Right lobe of liver (tissue), 6 donors: Measurements from ENCODE around the gene ADRM1. TPM values are rescaled to one million over a fixed set of nuclear protein-coding genes. Genes with fewer than 3 reads are reported as not detected.

Experiments used
- ATAC-seq, 4 donors: fragments of 200-7000 bp; cut with Tn5 transposase; one replicate each; pipeline ENCODE4 v1.9.1; 2020; ENCODE audit warnings: mild to moderate bottlenecking in 4 of 4, moderate library complexity in 4 of 4
- DNase-seq, 3 donors: peaks; one replicate each; pipeline ENCODE4 v3.0.0-alpha.2; 2020
- H3K27ac ChIP-seq, 3 donors: fragments of 200-600 bp; one replicate each; pipeline ENCODE4 v1.8.0; 2022
- H3K27me3 ChIP-seq, 2 donors: fragments of 200-600 bp; one replicate each; pipeline ENCODE4 v1.8.0; 2022
- H3K36me3 ChIP-seq, 4 donors: fragments of 200-600 bp; sonication (generic) in 1 of 4; one replicate each; pipeline versions ENCODE4 v1.5.1 to v1.8.0; 2017 to 2022; ENCODE audit warnings: control low read depth in 1 of 4
- H3K4me1 ChIP-seq, 4 donors: fragments of 200-600 bp; sonication (generic) in 1 of 4; one replicate each; pipeline versions ENCODE4 v1.5.1 to v1.8.0; 2017 to 2022; ENCODE audit warnings: control low read depth in 1 of 4
- H3K4me3 ChIP-seq, 3 donors: fragments of 200-600 bp; one replicate each; pipeline ENCODE4 v1.8.0; 2022
- H3K9me3 ChIP-seq, 4 donors: fragments of 200-600 bp; sonication (generic) in 1 of 4; one replicate each; pipeline versions ENCODE4 v1.5.1 to v1.8.0; 2017 to 2022; ENCODE audit warnings: control low read depth in 1 of 4
- POLR2A ChIP-seq: fragments of 450-650 bp; IDR thresholded peaks from one replicate; pipeline ENCODE4 v1.6.1; 2017; ENCODE audit warnings: antibody characterized with exemption, mild to moderate bottlenecking
- WGBS: methylation state at CpG from one replicate; pipeline ENCODE4 v1.1.6; 2018; ENCODE audit warnings: low coverage, low lambda C conversion rate; ENCODE audit not compliant: insufficient coverage; ENCODE audit errors: missing lambda C conversion rate; 5-methylcytosine and 5-hydroxymethylcytosine counted together
- intact Hi-C, 2 donors: fragments of 100-400 bp; cut with DNase I; formaldehyde crosslinking; loops; one replicate each; pipeline versions ENCODE4 v1.11.2 to v1.14.1; 2022
- total RNA-seq, 6 experiments: library from RNA; depleted of rRNA in 2 of 6; stranded (reverse); fragments of >200 nt in 2 of 6; fragmentation: NEBNext Ultra II Directional in 3 of 6; extraction: Animal tissue kit (Norgen Biotek cat#: 25700) in 3 of 6; gene quantifications; one replicate each; pipeline versions ENCODE4 v1.1.0 to v1.2.4, GENCODE V29; 2016 to 2023
- TF ChIP-seq, protein P1 (sequence below), 4 donors: fragments of 200-600 bp in 3 of 4; fragments of 450-650 bp in 1 of 4; IDR thresholded peaks; one replicate each; pipeline versions ENCODE4 v1.5.1 to v1.8.0; 2016 to 2022; ENCODE audit warnings: antibody characterized with exemption in 4 of 4, mild to moderate bottlenecking in 2 of 4
- donor health status: DM: no; HTN: yes; CAD: no.
- donor health status: DM: no; HTN: no; CAD: no.
- donor health status: DM: no; HTN: no; CAD: no.
- donor health status: DM: no; HTN: yes; CAD: no.
- donor health status: DM: no; HTN: yes; CAD: no.

The ADRM1 gene
- total RNA-seq, 6 experiments from 2014 or later: 49.5 to 139 (median 55.7) TPM

DNA sequence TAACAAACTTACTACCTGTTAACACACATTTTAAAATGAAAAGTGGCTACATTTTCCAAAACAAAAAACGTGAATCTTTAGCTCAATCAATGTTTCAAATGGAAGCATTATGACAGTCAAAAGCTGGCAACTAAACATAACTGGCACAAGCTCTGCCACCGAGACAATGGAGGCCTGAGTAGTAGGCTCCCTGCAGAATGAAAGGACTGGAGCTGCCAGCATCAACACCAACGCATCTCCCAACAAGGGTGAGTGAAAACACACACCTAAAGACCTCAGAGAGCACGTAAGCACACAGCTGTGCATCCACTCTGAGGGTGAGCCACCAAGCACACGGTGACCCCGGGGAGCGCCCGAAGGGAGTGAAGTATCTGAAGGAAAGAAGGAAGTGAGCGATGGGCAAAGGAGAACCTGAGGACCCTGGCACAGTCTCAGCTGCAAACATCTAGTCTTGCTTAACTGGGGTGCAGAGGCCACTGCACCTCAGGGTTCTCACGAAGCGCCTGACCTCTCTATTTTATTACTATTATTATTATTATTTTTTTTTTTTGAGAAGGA lies 1.6 kb upstream of the ADRM1 start:
- TF ChIP-seq, protein P1, sequence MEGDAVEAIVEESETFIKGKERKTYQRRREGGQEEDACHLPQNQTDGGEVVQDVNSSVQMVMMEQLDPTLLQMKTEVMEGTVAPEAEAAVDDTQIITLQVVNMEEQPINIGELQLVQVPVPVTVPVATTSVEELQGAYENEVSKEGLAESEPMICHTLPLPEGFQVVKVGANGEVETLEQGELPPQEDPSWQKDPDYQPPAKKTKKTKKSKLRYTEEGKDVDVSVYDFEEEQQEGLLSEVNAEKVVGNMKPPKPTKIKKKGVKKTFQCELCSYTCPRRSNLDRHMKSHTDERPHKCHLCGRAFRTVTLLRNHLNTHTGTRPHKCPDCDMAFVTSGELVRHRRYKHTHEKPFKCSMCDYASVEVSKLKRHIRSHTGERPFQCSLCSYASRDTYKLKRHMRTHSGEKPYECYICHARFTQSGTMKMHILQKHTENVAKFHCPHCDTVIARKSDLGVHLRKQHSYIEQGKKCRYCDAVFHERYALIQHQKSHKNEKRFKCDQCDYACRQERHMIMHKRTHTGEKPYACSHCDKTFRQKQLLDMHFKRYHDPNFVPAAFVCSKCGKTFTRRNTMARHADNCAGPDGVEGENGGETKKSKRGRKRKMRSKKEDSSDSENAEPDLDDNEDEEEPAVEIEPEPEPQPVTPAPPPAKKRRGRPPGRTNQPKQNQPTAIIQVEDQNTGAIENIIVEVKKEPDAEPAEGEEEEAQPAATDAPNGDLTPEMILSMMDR (IDR thresholded peaks at IDR 0.05): no peak

DNA sequence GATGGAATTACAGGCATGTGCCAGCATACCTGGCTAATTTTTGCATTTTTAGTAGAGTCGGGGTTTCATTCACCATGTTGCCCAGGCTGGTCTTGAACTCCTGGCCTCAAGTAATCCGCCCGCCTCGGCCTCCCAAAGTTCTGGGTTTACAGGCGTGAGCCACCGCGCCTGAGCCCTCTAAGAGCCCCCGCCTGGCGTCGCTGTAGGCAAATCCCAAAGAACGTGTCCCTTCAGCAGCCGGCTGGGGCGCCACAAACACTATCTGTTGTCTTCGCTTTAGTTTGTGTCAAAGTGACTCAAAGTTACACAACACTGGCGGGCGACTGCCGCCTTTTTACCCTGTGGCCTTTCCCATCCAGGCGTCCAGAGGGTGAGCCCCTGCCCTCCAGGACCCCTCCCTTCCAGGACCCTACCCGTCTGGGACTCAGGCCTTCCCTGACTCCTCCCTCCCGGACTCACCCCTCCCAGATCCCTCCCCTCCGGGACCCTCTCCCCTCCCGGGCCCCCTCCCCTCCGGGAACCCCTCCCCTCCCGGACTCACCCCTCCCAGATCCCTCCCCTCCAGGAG lies 940 bp upstream of the ADRM1 start:
- 2% methylated on average over 18 of the region's 24 CpGs for WGBS
- ATAC-seq (peak; percentile 63 to 70 (median 67)), DNase-seq (peak; percentile 93 to 95 (median 93))
- no peak for TF ChIP-seq POLR2A
- TF ChIP-seq, protein P1 (IDR thresholded peaks at IDR 0.05): peak; percentile 88 to 95 (median 92)
- intact Hi-C loops: loop anchor here in 1 of 2 donors (5.0 to 10.0 kb wide), 2 partner anchors 53 to 75 kb away; no protein-coding TSS in a partner anchor
- H3K9me3 ChIP-seq: no peaks in the 10 kb centered on the region
- H3K27ac ChIP-seq: peak overlapping the region; percentile 94 to 96 (median 95)
- H3K36me3 ChIP-seq: peaks cover 0 to 21% (median 9%) of the 10 kb centered on the region in 4 donors
- no peaks in the 10 kb centered on the region for H3K27me3 ChIP-seq
- H3K4me1 ChIP-seq: peaks cover 0 to 44% (median 20%) of the 10 kb centered on the region in 4 donors
- H3K4me3 ChIP-seq: peak overlapping the region; percentile 85 to 96 (median 86)

More for the DNA sequence above, 1.6 kb upstream of the ADRM1 start:
- ATAC-seq: no peak
- Histone ChIP-seq H3K27me3 (no peaks in the 10 kb centered on the region), H3K36me3 (peaks cover 0 to 15% (median 4%) of the 10 kb centered on the region in 4 donors), H3K9me3 (no peaks in the 10 kb centered on the region), H3K4me1 (peaks cover 0 to 49% (median 22%) of the 10 kb centered on the region in 4 donors), H3K4me3 (no peak overlapping the region), H3K27ac (peak overlapping the region in 2 of 3 donors; percentile 95 to 96)
- no peak for DNase-seq
- intact Hi-C loops: loop anchor here in 1 of 2 donors (5.0 to 10.0 kb wide), 2 partner anchors 54 to 76 kb away; no protein-coding TSS in a partner anchor
- 77% methylated on average over 10 of the region's 11 CpGs for WGBS

DNA sequence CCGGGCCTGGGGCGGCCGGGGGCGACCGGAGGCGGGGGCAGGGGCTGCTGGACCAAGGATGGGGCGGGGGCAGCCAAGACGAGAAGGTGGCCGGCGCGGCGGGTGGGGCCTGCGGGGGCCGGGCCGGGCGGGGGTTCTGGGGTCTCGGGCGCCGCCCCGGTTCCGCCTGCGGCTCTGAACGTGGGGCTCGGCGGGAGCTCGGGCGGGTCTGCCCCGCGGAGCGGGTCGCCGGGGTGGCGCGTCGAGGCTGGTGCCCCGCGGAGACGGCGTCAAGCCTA lies 204 bp downstream of the ADRM1 start:
- peak overlapping the region; percentile 60 to 95 (median 75) for H3K27ac ChIP-seq
- no CpG with 5 or more reads among the region's 39 CpGs for WGBS
- no peak for ATAC-seq
- DNase-seq: no peak
- peaks cover 0 to 33% (median 14%) of the 10 kb centered on the region in 4 donors for H3K4me1 ChIP-seq
- TF ChIP-seq POLR2A: no peak
- TF ChIP-seq, protein P1 (IDR thresholded peaks at IDR 0.05): no peak
- no peaks in the 10 kb centered on the region for H3K9me3 ChIP-seq
- H3K27me3 ChIP-seq: no peaks in the 10 kb centered on the region
- H3K4me3 ChIP-seq: peak overlapping the region; percentile 85 to 96 (median 86)
- intact Hi-C loops: loop anchor here in 1 of 2 donors (5.0 to 10.0 kb wide), 2 partner anchors 52 to 74 kb away; no protein-coding TSS in a partner anchor
- peaks cover 0 to 33% (median 15%) of the 10 kb centered on the region in 4 donors for H3K36me3 ChIP-seq

DNA sequence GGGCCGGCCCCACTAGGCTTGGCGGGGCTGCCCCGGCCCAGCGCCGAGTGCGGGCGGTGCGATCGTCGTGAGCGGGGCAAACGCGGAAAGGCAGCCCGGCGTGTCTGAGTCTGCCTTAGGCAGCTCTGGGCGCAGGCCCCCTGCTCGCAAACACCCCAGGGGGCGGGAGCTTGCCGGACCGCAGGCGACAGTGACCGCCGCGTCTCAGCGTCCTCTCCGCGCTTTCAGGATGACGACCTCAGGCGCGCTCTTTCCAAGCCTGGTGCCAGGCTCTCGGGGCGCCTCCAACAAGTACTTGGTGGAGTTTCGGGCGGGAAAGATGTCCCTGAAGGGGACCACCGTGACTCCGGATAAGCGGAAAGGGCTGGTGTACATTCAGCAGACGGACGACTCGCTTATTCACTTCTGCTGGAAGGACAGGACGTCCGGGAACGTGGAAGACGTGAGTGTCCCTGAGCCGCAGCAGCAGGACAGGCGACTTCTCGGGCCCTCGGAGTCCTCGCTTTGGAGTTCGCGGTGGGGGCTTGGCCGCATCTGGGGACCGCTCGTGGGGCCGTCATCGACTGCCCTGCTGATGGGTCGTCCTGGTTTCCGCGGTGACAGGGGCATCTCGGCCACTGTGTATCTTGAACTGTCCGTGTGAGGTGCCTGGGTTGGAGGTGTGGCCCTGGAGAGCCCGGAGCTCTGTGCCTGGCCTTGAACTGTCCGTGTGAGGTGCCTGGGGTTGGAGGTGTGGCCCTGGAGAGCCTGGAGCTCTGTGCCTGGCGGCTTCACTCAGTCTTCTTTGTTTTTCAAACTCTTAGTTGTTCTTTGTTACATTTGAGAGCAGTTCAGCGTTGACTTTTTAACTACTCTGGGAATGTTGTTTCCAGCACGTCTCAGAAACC lies 786 bp downstream of the ADRM1 start:
- intact Hi-C loops: loop anchor here in 1 of 2 donors (5.0 to 10.0 kb wide), 2 partner anchors 51 to 74 kb away; no protein-coding TSS in a partner anchor
- Histone ChIP-seq H3K4me3 (peak overlapping the region; percentile 85 to 96 (median 86)), H3K9me3 (no peaks in the 10 kb centered on the region), H3K27me3 (no peaks in the 10 kb centered on the region), H3K27ac (peak overlapping the region; percentile 60 to 95 (median 75)), H3K36me3 (peaks cover 0 to 39% (median 17%) of the 10 kb centered on the region in 4 donors), H3K4me1 (peaks cover 0 to 27% (median 11%) of the 10 kb centered on the region in 4 donors)
- DNase-seq (peak; percentile 58 to 79 (median 77)), ATAC-seq (peak; percentile 6 to 26 (median 11))
- under 1% methylated on average over 26 of the region's 66 CpGs for WGBS
- TF ChIP-seq, protein P1 (IDR thresholded peaks at IDR 0.05): no peak
- TF ChIP-seq POLR2A: no peak
